ENCODE results near the gene UBA6. TPM values are rescaled to one million over a fixed set of nuclear protein-coding genes. Genes with fewer than 3 reads are reported as not detected.
"Not testable (repeated sequence)": the region's sequence is repeated elsewhere in the genome, so short reads cannot be mapped to it uniquely, and the experiment has no call there.

The UBA6 gene
- total RNA-seq = 84.8 and 88.4 TPM in 2 replicates

DNA sequence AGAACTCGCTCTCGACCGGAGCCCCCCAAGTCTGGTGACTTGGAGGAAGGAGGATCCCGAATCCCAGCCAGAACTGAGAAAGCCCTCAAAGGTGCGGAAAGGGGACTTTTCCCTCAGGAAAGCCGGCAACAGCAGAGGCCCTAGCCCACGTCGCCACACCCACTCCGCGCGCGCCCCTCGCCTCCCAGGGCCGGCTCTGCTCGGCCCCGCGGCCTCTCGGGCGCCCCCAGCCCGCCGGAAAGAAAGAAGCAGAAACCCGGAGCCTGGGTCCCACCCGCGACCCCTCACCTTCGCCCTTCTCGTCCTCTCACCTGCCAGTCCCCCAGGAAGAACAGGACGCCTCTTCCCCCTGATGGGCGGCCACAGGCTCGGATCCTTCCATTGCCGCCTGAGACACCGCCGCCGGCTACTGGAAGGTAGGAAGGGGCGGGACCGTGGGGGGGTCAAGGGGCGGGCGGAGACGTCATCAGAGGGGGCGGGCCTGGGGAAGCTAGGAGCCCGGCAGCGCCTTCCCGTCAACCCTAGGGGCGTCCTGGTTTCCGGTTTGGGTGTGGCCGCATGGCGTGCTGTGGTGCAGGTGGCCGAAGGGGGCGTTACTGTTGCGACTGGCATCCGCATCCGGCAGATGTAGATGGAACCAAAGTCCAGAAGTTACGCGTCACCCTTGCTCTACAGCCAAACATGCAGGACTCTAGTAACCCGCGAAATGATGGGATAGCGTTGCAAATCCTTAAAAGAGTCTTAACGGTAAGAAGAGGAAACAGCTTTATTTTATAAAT, at the start of gene UBA6:
Gene UBA6 (minus strand): TSS at position 418 of the 779 bp plus-strand sequence. CDS start 36 bp downstream, at position 382.
- intact Hi-C loops (cut with micrococcal nuclease) = loop anchor here (1.0 to 10.0 kb wide), 9 partner anchors 13 to 650 kb away; partner anchors contain the start of genes CENPC, TMPRSS11B and YTHDC1
- Mint-ChIP-seq H3K4me1 (ENCODE audit: low read depth) (peaks cover 53% of the 10 kb centered on the region), H3K27ac (peak within 1 kb of the TSS; percentile 96), H3K4me3 (ENCODE audit: low read depth) (peak within 1 kb of the TSS; percentile 99), H3K9me3 (peaks cover 11% of the 10 kb centered on the region), H3K27me3 (ENCODE audit: low read depth) (no peaks in the 10 kb centered on the region), H3K36me3 (ENCODE audit: low read depth) (peaks cover 54% of the 10 kb centered on the region)
- DNase-seq (ENCODE audit: low spot score) = peak; percentile 94

DNA sequence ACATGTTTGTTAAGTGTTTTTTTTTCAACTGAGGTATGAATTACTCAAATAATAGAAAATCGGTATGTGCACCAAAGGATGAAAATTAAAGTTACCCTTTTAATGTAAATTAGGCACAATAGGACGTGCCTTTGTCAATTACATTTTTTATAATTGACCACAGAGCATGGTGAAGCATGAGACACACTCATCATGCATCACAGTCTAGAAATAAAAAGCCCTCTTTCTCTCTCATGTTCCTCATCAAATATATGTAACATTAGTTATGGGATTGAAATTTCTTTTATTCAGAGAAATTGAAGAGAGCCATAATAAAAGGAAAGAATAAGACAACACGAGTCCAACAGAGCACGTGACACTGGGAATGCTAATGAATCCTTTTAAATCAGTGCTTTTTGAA, 49.7 kb upstream of the UBA6 start:
- H3K27ac Mint-ChIP-seq = no peak overlapping the region
- peaks cover 8% of the 10 kb centered on the region for H3K4me1 Mint-ChIP-seq (ENCODE audit: low read depth)
- H3K4me3 Mint-ChIP-seq (ENCODE audit: low read depth) = no peak overlapping the region
- no peaks in the 10 kb centered on the region for H3K27me3 Mint-ChIP-seq (ENCODE audit: low read depth)
- DNase-seq (ENCODE audit: low spot score) = no peak
- no peaks in the 10 kb centered on the region for H3K9me3 Mint-ChIP-seq
- no peaks in the 10 kb centered on the region for H3K36me3 Mint-ChIP-seq (ENCODE audit: low read depth)
- intact Hi-C loops (cut with micrococcal nuclease) = no loop called here

DNA sequence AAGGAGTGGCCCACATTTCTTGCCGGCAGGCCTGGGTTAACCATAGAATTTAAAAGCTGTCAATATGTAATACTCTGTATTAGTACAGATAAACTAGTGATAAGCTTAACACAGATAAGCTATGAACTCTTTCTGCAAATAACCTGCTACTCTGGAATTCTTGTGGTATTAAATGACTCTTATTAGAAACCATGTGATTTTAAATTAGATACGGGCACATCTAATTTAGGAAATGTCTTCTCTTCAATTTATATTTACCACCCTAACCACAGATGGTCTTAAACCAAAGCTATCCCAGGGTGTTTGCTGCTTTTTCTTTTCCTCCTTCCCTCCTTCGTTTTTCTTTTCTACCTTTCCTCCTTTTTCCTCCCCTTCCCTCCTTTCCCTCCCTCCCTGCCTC, 48.3 kb upstream of the UBA6 start:
- H3K27me3 Mint-ChIP-seq (ENCODE audit: low read depth) = no peaks in the 10 kb centered on the region
- no peak for DNase-seq (ENCODE audit: low spot score)
- intact Hi-C loops (cut with micrococcal nuclease) = loop anchor here (5.0 to 10.0 kb wide), 2 partner anchors 166 to 202 kb away; partner anchors contain the start of gene CENPC
- H3K36me3 Mint-ChIP-seq (ENCODE audit: low read depth) = no peaks in the 10 kb centered on the region
- H3K27ac Mint-ChIP-seq = no peak overlapping the region
- no peak overlapping the region for H3K4me3 Mint-ChIP-seq (ENCODE audit: low read depth)
- peaks cover 8% of the 10 kb centered on the region for H3K4me1 Mint-ChIP-seq (ENCODE audit: low read depth)
- H3K9me3 Mint-ChIP-seq = no peaks in the 10 kb centered on the region

DNA sequence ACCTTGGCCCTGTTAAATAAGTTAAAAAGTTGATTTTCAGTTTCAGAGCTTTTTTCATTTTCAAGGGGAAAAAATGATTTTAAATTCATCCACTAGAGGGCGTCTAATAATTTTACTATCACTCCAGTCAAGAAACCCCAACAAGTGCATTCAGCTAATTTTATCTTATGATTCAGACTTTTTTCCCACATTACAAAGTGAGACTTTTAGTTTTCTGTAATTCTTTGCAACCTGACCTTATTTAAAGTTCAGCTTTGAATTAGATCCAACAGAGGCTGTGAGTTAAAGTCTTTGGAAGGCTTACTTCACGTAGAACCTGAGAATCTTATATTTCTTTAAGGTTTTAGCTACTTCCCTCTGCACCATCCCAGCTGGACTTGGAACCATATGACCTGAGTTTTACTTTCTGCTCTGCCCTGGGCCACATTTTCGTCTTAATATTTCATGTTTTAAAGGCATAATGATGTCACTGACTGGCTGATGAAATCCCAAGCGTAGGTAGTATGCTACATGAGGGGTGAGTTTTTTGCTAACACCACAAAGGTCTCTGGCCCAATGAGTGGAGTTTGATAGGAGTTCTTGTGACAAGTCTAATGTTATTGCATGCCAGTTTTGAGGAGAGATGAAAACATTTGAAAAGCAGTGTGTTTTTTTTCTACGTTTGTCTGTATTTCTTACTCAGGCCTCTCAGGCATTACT, 46.0 kb upstream of the UBA6 start:
- no peak overlapping the region for H3K4me3 Mint-ChIP-seq (ENCODE audit: low read depth)
- DNase-seq (ENCODE audit: low spot score) = no peak

DNA sequence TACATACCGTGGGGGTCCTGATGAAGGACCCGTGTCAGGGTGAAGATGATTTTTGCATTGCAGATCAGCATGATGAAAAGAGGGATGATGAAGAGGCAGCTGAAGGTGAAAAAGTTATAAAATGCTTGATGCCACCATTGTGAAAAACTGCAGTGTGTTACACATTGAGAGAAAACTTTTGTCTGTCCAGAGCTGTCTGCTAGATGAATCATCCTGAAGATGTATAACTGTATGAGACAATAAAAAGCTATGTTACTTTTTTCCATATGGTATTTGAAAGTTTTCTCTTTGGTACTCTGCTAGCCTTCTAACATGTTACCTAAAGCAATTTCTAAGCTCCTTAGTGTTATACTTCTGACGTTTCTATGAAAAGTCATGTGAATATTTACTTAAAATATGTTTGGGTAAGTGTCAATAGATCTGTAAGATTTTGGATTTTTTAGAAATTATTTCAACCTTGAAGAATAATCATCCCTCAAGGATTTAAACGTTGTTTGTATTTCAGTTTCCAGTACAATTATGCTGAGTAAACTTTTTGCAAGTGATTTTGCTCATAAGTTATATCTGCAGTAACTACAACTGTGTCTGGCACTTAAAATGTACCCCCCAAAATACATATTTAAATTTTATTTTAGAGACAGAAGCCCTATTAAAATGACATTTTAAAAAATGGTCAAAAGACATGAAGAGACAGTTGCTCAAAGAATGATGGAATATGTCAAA, 43.8 kb upstream of the UBA6 start:
- H3K4me3 Mint-ChIP-seq (ENCODE audit: low read depth) = no peak overlapping the region
- peaks cover 20% of the 10 kb centered on the region for H3K4me1 Mint-ChIP-seq (ENCODE audit: low read depth)
- H3K27ac Mint-ChIP-seq = no peak overlapping the region
- peaks cover 14% of the 10 kb centered on the region for H3K36me3 Mint-ChIP-seq (ENCODE audit: low read depth)
- no peaks in the 10 kb centered on the region for H3K27me3 Mint-ChIP-seq (ENCODE audit: low read depth)
- peaks cover 2% of the 10 kb centered on the region for H3K9me3 Mint-ChIP-seq
- no peak for DNase-seq (ENCODE audit: low spot score)
- intact Hi-C loops (cut with micrococcal nuclease) = loop anchor here (5.0 to 10.0 kb wide), 2 partner anchors 170 to 197 kb away; partner anchors contain the start of gene CENPC

More for the DNA sequence above, 46.0 kb upstream of the UBA6 start:
- peaks cover 2% of the 10 kb centered on the region for H3K9me3 Mint-ChIP-seq
- H3K36me3 Mint-ChIP-seq (ENCODE audit: low read depth) = peaks cover 10% of the 10 kb centered on the region
- H3K27me3 Mint-ChIP-seq (ENCODE audit: low read depth) = no peaks in the 10 kb centered on the region
- H3K27ac Mint-ChIP-seq = peak overlapping the region; percentile 2
- intact Hi-C loops (cut with micrococcal nuclease) = loop anchor here (2.0 to 10.0 kb wide), 4 partner anchors 16 to 200 kb away; partner anchors contain the start of gene CENPC
- H3K4me1 Mint-ChIP-seq (ENCODE audit: low read depth) = peaks cover 17% of the 10 kb centered on the region

DNA sequence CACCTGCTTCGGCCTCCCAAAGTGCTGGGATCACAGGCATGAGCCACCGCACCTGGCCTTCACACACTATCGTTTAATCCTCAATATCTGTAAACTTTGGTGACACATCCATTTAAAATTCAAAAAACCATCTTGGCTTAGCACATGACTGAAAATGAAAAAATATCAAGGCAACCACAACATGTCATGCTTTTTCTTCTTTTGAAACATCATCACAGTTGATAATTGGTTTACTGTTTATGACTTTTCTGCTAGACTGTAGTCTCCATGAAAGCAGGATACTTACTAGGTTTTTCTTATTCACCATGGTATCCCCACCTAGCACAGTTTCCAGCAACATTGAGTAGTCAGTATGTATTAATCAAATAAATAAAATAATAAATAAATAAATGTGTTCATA, 42.2 kb upstream of the UBA6 start:
- intact Hi-C loops (cut with micrococcal nuclease) = loop anchor here (2.0 to 10.0 kb wide), 2 partner anchors 42 to 172 kb away; partner anchors contain the start of gene UBA6
- H3K9me3 Mint-ChIP-seq = peaks cover 2% of the 10 kb centered on the region

DNA sequence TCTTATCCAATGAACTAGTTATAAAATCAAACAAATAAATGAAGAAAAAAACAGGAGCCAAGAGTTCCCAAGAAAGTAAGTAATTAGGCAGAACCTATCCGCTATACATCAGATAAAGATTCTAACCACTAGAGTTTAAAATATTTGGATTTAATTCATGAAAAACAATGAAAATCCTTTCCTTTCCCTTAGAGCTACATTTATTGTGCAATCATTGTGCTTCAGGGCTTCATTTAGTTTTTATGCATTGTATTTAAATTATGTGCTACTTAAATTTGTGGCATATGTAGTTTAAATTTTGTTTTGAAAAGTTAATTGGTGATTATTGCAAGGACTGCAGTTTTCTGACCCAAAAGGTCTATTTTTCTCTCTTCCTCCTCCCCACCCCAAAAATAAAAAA, 35.3 kb upstream of the UBA6 start:
- no peaks in the 10 kb centered on the region for H3K4me1 Mint-ChIP-seq (ENCODE audit: low read depth)
- H3K9me3 Mint-ChIP-seq = no peaks in the 10 kb centered on the region
- no peaks in the 10 kb centered on the region for H3K27me3 Mint-ChIP-seq (ENCODE audit: low read depth)

More for the DNA sequence above, 42.2 kb upstream of the UBA6 start:
- Mint-ChIP-seq H3K4me1 (ENCODE audit: low read depth) (peaks cover 20% of the 10 kb centered on the region), H3K36me3 (ENCODE audit: low read depth) (peaks cover 14% of the 10 kb centered on the region), H3K27ac (no peak overlapping the region), H3K4me3 (ENCODE audit: low read depth) (no peak overlapping the region), H3K27me3 (ENCODE audit: low read depth) (no peaks in the 10 kb centered on the region)
- no peak for DNase-seq (ENCODE audit: low spot score)

DNA sequence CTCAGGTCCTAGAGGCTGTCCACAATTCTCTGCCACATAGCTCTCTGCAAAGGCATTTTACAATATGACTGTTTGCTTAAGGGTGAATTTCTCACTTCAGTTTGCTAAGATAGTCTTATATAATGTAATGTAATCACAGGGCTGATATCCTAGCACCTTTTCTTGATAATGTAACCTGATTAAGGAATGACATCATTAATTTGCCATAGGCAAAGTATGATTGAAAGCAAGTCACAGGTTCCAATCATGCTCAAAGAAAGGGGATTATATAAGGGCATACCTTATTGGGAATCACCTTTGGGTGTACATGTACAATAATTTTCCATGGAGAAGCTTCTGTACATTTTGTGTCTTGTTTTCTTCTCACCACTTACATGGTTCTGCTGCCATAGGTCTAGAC, 34.4 kb upstream of the UBA6 start:
- Mint-ChIP-seq H3K9me3 (no peaks in the 10 kb centered on the region), H3K4me3 (ENCODE audit: low read depth) (no peak overlapping the region), H3K27me3 (ENCODE audit: low read depth) (no peaks in the 10 kb centered on the region), H3K27ac (no peak overlapping the region), H3K4me1 (ENCODE audit: low read depth) (no peaks in the 10 kb centered on the region), H3K36me3 (ENCODE audit: low read depth) (peaks cover 23% of the 10 kb centered on the region)
- DNase-seq (ENCODE audit: low spot score) = no peak
- intact Hi-C loops (cut with micrococcal nuclease) = no loop called here

More for the DNA sequence above, 35.3 kb upstream of the UBA6 start:
- DNase-seq (ENCODE audit: low spot score) = no peak
- intact Hi-C loops (cut with micrococcal nuclease) = no loop called here
- no peak overlapping the region for H3K4me3 Mint-ChIP-seq (ENCODE audit: low read depth)
- H3K36me3 Mint-ChIP-seq (ENCODE audit: low read depth) = peaks cover 13% of the 10 kb centered on the region
- no peak overlapping the region for H3K27ac Mint-ChIP-seq

DNA sequence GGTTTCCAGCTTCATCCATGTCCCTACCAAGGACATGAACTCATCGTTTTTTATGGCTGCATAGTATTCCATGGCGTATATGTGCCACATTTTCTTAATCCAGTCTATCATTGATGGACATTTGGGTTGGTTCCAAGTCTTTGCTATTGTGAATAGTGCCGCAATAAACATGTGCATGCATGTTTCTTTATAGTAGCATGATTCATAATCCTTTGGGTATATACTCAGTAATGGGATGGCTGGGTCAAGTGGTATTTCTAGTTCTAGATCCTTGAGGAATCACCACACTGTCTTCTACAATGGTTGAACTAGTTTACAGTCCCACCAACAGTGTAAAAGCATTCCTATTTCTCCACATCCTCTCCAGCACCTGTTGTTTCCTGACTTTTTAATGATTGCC, 29.6 kb upstream of the UBA6 start:
- DNase-seq (ENCODE audit: low spot score); H3K27me3 Mint-ChIP-seq (ENCODE audit: low read depth); intact Hi-C loops (cut with micrococcal nuclease); H3K27ac Mint-ChIP-seq; H3K4me3 Mint-ChIP-seq (ENCODE audit: low read depth): not testable (repeated sequence)
- peaks cover 14% of the 10 kb centered on the region for H3K4me1 Mint-ChIP-seq (ENCODE audit: low read depth)
- peaks cover 28% of the 10 kb centered on the region for H3K9me3 Mint-ChIP-seq
- peaks cover 49% of the 10 kb centered on the region for H3K36me3 Mint-ChIP-seq (ENCODE audit: low read depth)

DNA sequence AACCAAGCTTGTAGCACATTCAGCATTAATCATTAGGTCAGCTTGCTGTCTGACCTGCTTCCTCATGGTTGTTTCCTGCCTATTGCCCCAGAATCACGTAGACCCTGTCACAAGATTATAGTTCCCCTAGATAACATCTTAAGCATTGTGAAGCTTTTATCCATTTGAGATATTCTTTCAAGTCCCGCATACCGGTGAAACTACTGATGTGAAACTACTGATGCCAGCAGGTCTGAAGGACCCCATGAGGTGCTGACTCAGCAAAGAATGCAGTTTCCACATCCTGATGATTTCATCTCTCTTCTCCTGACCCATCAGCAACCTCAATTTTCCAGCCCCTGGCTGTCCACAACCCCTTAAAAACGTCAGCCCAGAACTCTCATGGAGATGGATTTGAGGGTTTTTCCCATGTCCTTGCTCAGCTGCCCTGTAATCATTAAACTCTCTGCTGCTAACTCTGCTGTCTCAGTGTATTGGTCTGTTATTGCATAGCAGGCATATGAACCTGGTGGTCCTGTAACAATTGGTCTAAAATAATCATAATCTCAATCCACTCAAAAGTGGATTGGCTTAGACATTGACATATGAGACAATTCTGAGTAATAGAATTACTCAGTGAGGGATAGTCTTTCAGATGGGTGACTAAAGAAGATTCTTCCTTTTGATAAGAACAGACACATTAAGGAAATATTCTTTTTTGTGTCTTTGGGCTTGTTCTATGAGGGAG, 26.3 kb upstream of the UBA6 start:
- Mint-ChIP-seq H3K4me1 (ENCODE audit: low read depth) (peaks cover 14% of the 10 kb centered on the region), H3K4me3 (ENCODE audit: low read depth) (no peak overlapping the region)

DNA sequence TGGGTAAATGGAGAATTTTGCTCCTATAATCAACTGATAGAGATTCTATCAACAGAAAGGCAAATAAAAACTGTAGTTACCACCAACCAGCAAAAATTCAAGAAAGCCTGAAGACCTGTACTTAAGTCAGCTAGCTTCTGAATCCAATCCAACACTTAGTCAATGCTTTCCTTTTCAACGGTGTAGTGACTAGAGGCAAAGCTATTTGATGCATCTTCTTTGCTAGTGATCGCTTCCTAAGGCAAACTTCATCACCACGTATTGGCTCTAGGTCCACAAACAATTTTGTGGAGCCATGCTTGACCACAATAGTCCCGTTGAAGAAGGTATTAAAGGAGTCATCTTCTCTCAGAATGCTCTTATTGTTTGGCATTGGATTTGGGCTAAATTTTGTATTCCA, 25.0 kb upstream of the UBA6 start:
- Mint-ChIP-seq H3K36me3 (ENCODE audit: low read depth) (peaks cover 58% of the 10 kb centered on the region), H3K4me3 (ENCODE audit: low read depth) (no peak overlapping the region), H3K9me3 (peaks cover 28% of the 10 kb centered on the region), H3K27ac (no peak overlapping the region), H3K27me3 (ENCODE audit: low read depth) (no peaks in the 10 kb centered on the region), H3K4me1 (ENCODE audit: low read depth) (peaks cover 16% of the 10 kb centered on the region)
- no peak for DNase-seq (ENCODE audit: low spot score)
- intact Hi-C loops (cut with micrococcal nuclease) = loop anchor here (2.0 kb wide), 1 partner anchor 21 kb away; no protein-coding TSS in a partner anchor

More for the DNA sequence above, 26.3 kb upstream of the UBA6 start:
- Mint-ChIP-seq H3K36me3 (ENCODE audit: low read depth) (peaks cover 54% of the 10 kb centered on the region), H3K27me3 (ENCODE audit: low read depth) (no peaks in the 10 kb centered on the region), H3K9me3 (peaks cover 28% of the 10 kb centered on the region), H3K27ac (peak overlapping the region; percentile 56)
- DNase-seq (ENCODE audit: low spot score) = no peak
- intact Hi-C loops (cut with micrococcal nuclease) = loop anchor here (2.0 kb wide), 1 partner anchor 20 kb away; no protein-coding TSS in a partner anchor

DNA sequence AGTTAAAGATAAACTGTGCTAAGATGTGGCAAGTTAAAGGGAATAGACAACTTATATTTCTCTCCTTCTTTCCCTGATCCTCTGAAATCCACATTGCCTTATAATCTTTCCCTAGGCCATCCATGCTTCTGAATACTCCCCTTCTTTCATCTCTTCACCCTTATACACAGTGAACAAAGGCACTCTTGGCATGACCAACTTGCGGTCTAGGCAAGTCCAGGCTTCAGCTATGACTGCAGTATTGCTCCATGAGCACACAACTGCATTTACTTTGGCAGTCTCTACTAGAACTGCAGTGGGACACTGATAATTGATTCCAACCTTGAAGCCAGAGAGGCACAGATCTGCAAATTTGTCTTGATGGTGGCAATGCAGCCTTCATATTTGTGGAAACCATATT, 24.2 kb upstream of the UBA6 start:
- peaks cover 28% of the 10 kb centered on the region for H3K9me3 Mint-ChIP-seq
- DNase-seq (ENCODE audit: low spot score) = no peak
- intact Hi-C loops (cut with micrococcal nuclease) = no loop called here
- H3K36me3 Mint-ChIP-seq (ENCODE audit: low read depth) = peaks cover 58% of the 10 kb centered on the region
- H3K27ac Mint-ChIP-seq = no peak overlapping the region
- H3K4me3 Mint-ChIP-seq (ENCODE audit: low read depth) = no peak overlapping the region
- peaks cover 16% of the 10 kb centered on the region for H3K4me1 Mint-ChIP-seq (ENCODE audit: low read depth)
- H3K27me3 Mint-ChIP-seq (ENCODE audit: low read depth) = no peaks in the 10 kb centered on the region

All from activated T-helper 2 cell treated with anti-CD3 and anti-CD28 coated beads, Interferon-gamma antibody, Interleukin-2, Interleukin-4, amounts not matched to agents 10 μg/mL and 5 μg/mL and 100 μg/mL, durations not matched to agents 14 hours and 24 hours and 36 hours (primary cell).